Heart right ventricle (tissue), 16 donors: ENCODE results near the gene NTRK2. TPM values are rescaled to one million over a fixed set of nuclear protein-coding genes. Genes with fewer than 3 reads are reported as not detected.

ENCODE experiments used
- ATAC-seq, 8 donors: fragments of 200-7000 bp; cut with Tn5 transposase; one replicate each; pipeline ENCODE4 v1.9.1; 2020; ENCODE audit warnings: mild to moderate bottlenecking in 8 of 8, moderate library complexity in 8 of 8, moderate number of reproducible peaks in 1 of 8
- DNase-seq, 2 donors: peaks; one replicate each; pipeline ENCODE4 v3.0.0-alpha.2; 2020
- H3K27ac ChIP-seq, 10 donors: fragments of 200-600 bp; sonication (generic) in 2 of 10; one replicate each; pipeline versions ENCODE4 v1.5.0 to v1.8.0; 2020 to 2022; ENCODE audit warnings: mild to moderate bottlenecking in 3 of 10
- H3K27me3 ChIP-seq, 7 donors: fragments of 200-600 bp; one replicate each; pipeline ENCODE4 v1.8.0; 2021 to 2022; ENCODE audit warnings: mild to moderate bottlenecking in 2 of 7
- H3K36me3 ChIP-seq, 9 donors: fragments of 200-600 bp; sonication (generic) in 1 of 9; one replicate each; pipeline versions ENCODE4 v1.5.0 to v1.8.0; 2020 to 2022; ENCODE audit warnings: mild to moderate bottlenecking in 2 of 9
- H3K4me1 ChIP-seq, 9 donors: fragments of 200-600 bp; sonication (generic) in 1 of 9; one replicate each; pipeline versions ENCODE4 v1.5.0 to v1.8.0; 2020 to 2022; ENCODE audit warnings: mild to moderate bottlenecking in 4 of 9
- H3K4me3 ChIP-seq, 10 donors: fragments of 200-600 bp; sonication (generic) in 2 of 10; one replicate each; pipeline versions ENCODE4 v1.5.0 to v1.8.0; 2020 to 2022; ENCODE audit warnings: mild to moderate bottlenecking in 7 of 10, moderate library complexity in 2 of 10
- H3K9me3 ChIP-seq, 11 donors: fragments of 200-600 bp in 10 of 11; sonication (generic) in 2 of 11; one replicate each; pipeline versions ENCODE4 v1.5.0 to v1.8.0; 2013 to 2022; ENCODE audit warnings: mild to moderate bottlenecking in 2 of 11, control low read depth in 1 of 11, moderate library complexity in 1 of 11
- WGBS, 2 donors: extraction: QIAGEN DNeasy Blood & Tissue Kit; methylation state at CpG; one replicate each; pipeline ENCODE4 v1.1.7; 2013; ENCODE audit warnings: inconsistent platforms in 1 of 2; 5-methylcytosine and 5-hydroxymethylcytosine counted together
- intact Hi-C, 10 donors: fragments of 100-400 bp; cut with DNase I; formaldehyde crosslinking; loops; one replicate each; pipeline versions ENCODE4 v1.11.1 to v1.14.2; 2022
- polyA plus RNA-seq, 2 donors: library from polyadenylated mRNA; stranded (reverse); fragments of 200-250 nt; gene quantifications; one replicate each; pipeline ENCODE4 v1.2.3, GENCODE V29; 2013
- total RNA-seq, 10 donors: library from RNA; stranded (reverse); fragmentation: NEBNext Ultra II Directional in 3 of 10; extraction: Animal tissue kit (Norgen Biotek cat#: 25700) in 3 of 10; gene quantifications; one replicate each; pipeline versions ENCODE4 v1.2.1 to v1.2.4, GENCODE V29; 2021 to 2023
- TF ChIP-seq, protein P1 (sequence below), 9 donors: fragments of 200-600 bp; sonication (generic) in 2 of 9; IDR thresholded peaks; one replicate each; pipeline versions ENCODE4 v1.5.0 to v1.8.0; 2021 to 2022; ENCODE audit warnings: antibody characterized with exemption in 9 of 9, mild to moderate bottlenecking in 5 of 9, moderate library complexity in 1 of 9
- donor health status: Arrhythmogenic right ventricular cardiomyopathy.
- donor health status: ischemic (EF 13 %, LVEDD 7.1; RV severe dilation, severe dysfunction).
- donor health status: healthy with polysubstance abuse.
- donor health status: DM: no; HTN: yes; CAD: no.
- donor health status: DM: no; HTN: no; CAD: no.
- donor health status: ischemic (EF 25% LVEDD 6.9; RV normal size, moderate dysfunction).
- donor health status: ischemic (EF 25% LVEDD 5.7; RV mildly dilated, moderate dysfunction).
- donor health status: healthy.
- donor health status: DM: yes; HTN: yes; CAD: no.
- donor health status: Ischemic cardiomyopathy.
- donor health status: ischemic (EF 35%, LVEDD 5.7; RV mildly dilated, moderate dysfunction).
- donor health status: nonischemic (EF 11% LVEDD 7.7; RV severe dilation, severe dysfunction).
- donor health status: DM: yes; HTN: yes; CAD: no.
- donor health status: PGD.
- donor health status: ischemic (EF 29% LVEDD 5.4; RV normal size, mild dysfunction).
- donor health status: nonischemic (EF 23%, LVEDD 6.1; RV moderate dilation, normal function).

The NTRK2 gene
- total and polyA plus RNA-seq, 12 donors, result 1.8 to 7.7 (median 3.0) TPM

DNA sequence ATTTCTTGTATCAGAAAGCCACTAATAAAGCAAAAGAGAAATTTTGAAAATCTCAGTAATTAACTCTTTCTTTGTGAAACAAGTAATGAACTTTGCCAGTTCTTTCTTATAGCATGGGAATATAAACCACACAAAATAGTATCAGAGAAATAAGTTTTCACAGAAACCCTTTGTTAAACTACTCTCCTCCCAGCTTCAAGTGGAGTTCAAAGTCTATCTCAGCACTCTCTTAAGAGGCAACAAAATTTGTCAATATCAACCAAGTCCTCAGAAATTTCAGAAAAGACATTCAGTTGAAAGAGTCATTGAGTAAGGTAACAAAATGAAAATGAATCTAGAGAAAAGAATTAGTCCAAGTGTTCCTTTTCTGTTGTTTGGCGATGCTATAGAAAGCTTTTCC is 89.3 kb downstream of the NTRK2 start:
- 93 to 94% methylated on average over 1 of the region's 1 CpG for WGBS, 2 donors
- DNase-seq (no peak), ATAC-seq (no peak)
- no peak overlapping the region for H3K27ac ChIP-seq
- H3K4me1 ChIP-seq, result peaks cover 0 to 30% (median 8%) of the 10 kb centered on the region in 9 donors
- intact Hi-C loops, result no loop called here
- peaks cover 0 to 7% (median 0%) of the 10 kb centered on the region in 11 donors for H3K9me3 ChIP-seq
- H3K36me3 ChIP-seq, result no peaks in the 10 kb centered on the region
- TF ChIP-seq, protein P1, sequence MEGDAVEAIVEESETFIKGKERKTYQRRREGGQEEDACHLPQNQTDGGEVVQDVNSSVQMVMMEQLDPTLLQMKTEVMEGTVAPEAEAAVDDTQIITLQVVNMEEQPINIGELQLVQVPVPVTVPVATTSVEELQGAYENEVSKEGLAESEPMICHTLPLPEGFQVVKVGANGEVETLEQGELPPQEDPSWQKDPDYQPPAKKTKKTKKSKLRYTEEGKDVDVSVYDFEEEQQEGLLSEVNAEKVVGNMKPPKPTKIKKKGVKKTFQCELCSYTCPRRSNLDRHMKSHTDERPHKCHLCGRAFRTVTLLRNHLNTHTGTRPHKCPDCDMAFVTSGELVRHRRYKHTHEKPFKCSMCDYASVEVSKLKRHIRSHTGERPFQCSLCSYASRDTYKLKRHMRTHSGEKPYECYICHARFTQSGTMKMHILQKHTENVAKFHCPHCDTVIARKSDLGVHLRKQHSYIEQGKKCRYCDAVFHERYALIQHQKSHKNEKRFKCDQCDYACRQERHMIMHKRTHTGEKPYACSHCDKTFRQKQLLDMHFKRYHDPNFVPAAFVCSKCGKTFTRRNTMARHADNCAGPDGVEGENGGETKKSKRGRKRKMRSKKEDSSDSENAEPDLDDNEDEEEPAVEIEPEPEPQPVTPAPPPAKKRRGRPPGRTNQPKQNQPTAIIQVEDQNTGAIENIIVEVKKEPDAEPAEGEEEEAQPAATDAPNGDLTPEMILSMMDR (IDR thresholded peaks at IDR 0.05), result no peak
- no peak overlapping the region for H3K4me3 ChIP-seq
- no peaks in the 10 kb centered on the region for H3K27me3 ChIP-seq

DNA sequence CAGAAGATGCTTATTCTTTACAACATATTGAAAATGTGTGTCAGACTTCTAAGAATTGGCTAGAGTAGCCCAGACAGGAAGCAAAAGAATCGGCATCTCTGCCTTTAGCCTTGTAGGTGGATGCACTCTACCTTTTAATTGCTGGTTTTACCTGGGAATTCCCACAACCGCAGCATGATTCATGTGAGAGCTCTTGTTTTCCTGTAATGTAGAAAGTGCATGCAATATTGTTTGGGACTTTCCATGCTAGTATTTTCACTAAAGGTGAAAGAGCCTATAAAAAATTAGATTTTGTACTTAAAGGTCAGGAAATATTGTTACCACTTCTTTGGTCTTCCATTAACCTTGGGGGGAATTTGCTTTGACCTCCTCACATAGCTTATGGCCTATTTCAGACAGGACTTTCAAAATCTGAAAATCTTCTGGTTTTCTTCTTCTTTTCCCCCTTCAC is 89.8 kb downstream of the NTRK2 start:
- Histone ChIP-seq H3K4me3 (no peak overlapping the region), H3K36me3 (no peaks in the 10 kb centered on the region), H3K4me1 (peaks cover 0 to 27% (median 8%) of the 10 kb centered on the region in 9 donors), H3K9me3 (peaks cover 0 to 7% (median 0%) of the 10 kb centered on the region in 11 donors), H3K27ac (no peak overlapping the region), H3K27me3 (no peaks in the 10 kb centered on the region)
- TF ChIP-seq, protein P1 (IDR thresholded peaks at IDR 0.05), result no peak
- ATAC-seq (no peak), DNase-seq (no peak)
- intact Hi-C loops, result no loop called here
- WGBS, 2 donors, result 71 to 82% methylated on average over 2 of the region's 2 CpGs

DNA sequence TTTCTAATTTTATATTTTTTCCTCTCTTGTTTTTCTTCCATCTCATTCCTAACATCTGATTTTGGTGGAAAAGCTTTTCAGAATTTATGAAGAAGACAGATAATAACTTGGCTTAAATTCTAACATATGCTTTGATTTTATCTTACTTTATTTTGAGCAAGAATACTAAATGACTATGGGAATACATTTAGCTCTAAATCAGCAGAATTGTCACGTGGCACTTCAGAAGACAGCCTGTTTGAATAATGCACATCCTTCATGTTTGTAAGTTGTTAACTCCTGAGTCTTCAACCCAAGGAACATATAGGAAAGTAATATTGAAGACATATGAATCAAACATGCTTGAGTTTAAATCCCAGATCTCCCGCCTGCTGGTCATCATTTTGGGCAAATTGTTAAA is 90.3 kb downstream of the NTRK2 start:
- H3K36me3 ChIP-seq, result no peaks in the 10 kb centered on the region
- no peak overlapping the region for H3K27ac ChIP-seq
- ATAC-seq (no peak), DNase-seq (no peak)
- no peaks in the 10 kb centered on the region for H3K27me3 ChIP-seq
- no peak overlapping the region for H3K4me3 ChIP-seq
- peaks cover 0 to 7% (median 0%) of the 10 kb centered on the region in 11 donors for H3K9me3 ChIP-seq
- WGBS, 2 donors, result 82 to 89% methylated on average over 2 of the region's 2 CpGs
- H3K4me1 ChIP-seq, result peaks cover 0 to 23% (median 8%) of the 10 kb centered on the region in 9 donors
- intact Hi-C loops, result loop anchor here in 1 of 10 donors (10.0 kb wide), 1 partner anchor 45 kb away; no protein-coding TSS in a partner anchor
- TF ChIP-seq, protein P1 (IDR thresholded peaks at IDR 0.05), result no peak

DNA sequence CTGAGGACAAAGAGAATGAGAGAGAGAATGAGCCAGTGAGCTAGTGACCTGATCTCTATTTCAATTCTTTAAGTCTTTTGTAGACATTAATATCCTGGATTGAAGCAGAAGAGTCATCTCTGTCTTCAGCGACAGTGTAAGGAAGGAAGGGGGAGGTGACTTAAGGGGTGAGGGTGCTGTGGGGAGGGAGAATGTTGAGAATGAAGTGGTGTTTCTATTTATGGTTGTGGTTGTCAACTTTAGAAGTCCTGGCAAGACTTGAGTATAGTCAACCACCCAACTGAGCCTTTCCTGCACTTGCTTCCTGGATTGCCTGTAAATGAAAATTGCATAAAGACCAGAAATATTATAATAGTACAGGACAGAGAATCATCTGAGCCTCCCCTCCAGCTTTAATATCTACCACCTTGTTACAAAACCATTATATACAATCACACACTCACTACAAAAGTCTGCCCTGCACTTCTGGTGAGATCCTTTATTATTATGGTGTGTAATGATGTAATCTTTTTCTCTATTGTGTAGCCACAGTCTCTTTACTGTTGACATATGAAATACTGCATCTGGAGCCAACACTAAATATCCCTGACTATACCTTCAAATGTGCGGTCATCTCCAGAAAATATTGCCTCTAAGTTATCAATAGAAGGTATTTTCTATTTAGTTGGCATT is 91.7 kb downstream of the NTRK2 start:
- TF ChIP-seq, protein P1 (IDR thresholded peaks at IDR 0.05), result no peak
- intact Hi-C loops, result loop anchor here in 1 of 10 donors (10.0 kb wide), 1 partner anchor 46 kb away; no protein-coding TSS in a partner anchor
- 75 to 83% methylated on average over 2 of the region's 2 CpGs for WGBS, 2 donors

More for the DNA sequence above, 91.7 kb downstream of the NTRK2 start:
- Histone ChIP-seq H3K36me3 (no peaks in the 10 kb centered on the region), H3K4me3 (no peak overlapping the region), H3K27ac (no peak overlapping the region), H3K27me3 (no peaks in the 10 kb centered on the region), H3K4me1 (peaks cover 0 to 12% (median 4%) of the 10 kb centered on the region in 9 donors), H3K9me3 (peaks cover 0 to 7% (median 0%) of the 10 kb centered on the region in 11 donors)
- ATAC-seq (no peak), DNase-seq (no peak)
